Measurements from ENCODE around the gene BTBD2.

DNA sequence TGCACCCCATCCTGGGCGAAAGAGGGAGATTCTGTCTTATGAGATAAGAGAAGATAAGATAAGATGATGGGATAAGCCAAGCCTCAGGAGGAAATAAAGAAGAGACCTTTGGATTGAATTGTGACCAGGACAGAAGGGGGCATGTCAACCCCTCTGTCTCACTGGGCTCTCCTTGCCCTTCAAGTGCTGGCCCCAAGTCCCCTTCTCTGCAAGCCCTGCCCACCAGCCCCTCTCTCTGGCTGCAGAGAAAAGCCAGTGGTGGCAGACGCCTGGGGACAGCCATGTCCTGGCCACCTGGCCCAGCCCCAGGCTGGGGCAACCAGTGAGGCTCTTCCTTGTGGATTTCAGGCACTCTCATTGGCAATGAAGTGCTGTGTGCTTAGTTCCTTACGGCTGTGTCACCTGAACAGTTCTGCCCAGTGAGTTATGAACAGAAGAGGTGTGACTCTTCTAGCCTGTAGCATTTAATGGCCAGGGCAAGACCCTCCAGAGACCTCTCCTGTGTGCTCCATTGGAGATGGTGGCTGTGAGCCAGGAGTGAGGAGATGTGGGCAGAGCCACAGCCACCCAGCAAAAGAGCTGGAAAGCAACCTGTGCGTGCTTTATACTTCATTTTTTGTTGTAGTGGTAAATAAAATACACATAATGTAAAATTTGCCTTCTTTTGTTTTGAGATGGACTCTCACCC, 6.1 kb upstream of the BTBD2 start:
- TF ChIP-seq, protein P1, sequence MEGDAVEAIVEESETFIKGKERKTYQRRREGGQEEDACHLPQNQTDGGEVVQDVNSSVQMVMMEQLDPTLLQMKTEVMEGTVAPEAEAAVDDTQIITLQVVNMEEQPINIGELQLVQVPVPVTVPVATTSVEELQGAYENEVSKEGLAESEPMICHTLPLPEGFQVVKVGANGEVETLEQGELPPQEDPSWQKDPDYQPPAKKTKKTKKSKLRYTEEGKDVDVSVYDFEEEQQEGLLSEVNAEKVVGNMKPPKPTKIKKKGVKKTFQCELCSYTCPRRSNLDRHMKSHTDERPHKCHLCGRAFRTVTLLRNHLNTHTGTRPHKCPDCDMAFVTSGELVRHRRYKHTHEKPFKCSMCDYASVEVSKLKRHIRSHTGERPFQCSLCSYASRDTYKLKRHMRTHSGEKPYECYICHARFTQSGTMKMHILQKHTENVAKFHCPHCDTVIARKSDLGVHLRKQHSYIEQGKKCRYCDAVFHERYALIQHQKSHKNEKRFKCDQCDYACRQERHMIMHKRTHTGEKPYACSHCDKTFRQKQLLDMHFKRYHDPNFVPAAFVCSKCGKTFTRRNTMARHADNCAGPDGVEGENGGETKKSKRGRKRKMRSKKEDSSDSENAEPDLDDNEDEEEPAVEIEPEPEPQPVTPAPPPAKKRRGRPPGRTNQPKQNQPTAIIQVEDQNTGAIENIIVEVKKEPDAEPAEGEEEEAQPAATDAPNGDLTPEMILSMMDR (optimal IDR thresholded peaks at IDR 0.05 in 1 of 3, IDR thresholded peaks at IDR 0.05 in 1 of 3, conservative IDR thresholded peaks at IDR 0.05 in 1 of 3; ENCODE audit: extremely low read depth in 1 of 3, insufficient read depth in 2 of 3, low read length in 3 of 3) = no peak
- no peak for TF ChIP-seq EZH2 (IDR thresholded peaks at IDR 0.05; ENCODE audit: low read length)
